Measurements from ENCODE around the gene DNAH2. TPM values are rescaled to one million over a fixed set of nuclear protein-coding genes. Genes with fewer than 3 reads are reported as not detected.

Gene DNAH2
- total and polyA plus RNA-seq, 9 of the 15 experiments (the other 6 are each of a cell fraction or from before 2014, with no cell fraction given): 0.03 TPM; not detected in 8

DNA sequence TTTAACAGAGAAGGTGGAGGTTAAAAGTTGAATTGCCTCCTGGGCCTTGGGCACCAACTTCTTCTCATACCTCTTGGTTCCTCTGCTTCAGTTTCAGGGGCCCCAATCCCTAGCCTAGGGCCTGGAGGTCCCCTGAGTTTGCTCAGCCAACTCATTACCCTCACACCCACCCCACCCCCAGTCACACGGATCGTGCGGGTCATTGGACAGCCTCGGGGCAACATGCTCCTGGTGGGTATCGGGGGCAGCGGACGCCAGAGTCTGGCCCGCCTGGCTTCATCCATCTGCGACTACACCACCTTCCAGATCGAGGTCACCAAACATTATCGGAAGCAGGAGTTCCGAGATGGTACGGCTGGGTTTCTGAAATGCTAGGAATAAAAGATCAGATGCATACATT, 80.4 kb downstream of the DNAH2 start:
- no peak overlapping the region for H3K9ac ChIP-seq (ENCODE audit: insufficient read depth in 1 of 2, low read depth in 2 of 2, low read length in 2 of 2)
- H4K20me1 ChIP-seq (replicated peaks; ENCODE audit: control insufficient read depth, insufficient read depth, low read length): no peaks in the 10 kb centered on the region
- ChIA-PET POLR2A (interaction anchor here (0.6 kb wide), 1 partner anchor 498 kb away, joined by 3 read pairs; no protein-coding TSS in a partner anchor), CTCF (ENCODE audit: low intra/inter-chr PET ratio) (no interaction called here)
- DNase-seq (ENCODE audit: extremely low read depth in 1 of 4, low spot score in 3 of 4) (no peak), FAIRE-seq (no peak), ATAC-seq (no peak)
- H3K79me2 ChIP-seq (ENCODE audit: control insufficient read depth, insufficient read depth, low read length): no peaks in the 10 kb centered on the region
- H3K27me3 ChIP-seq (ENCODE audit: control insufficient read depth in 2 of 2, insufficient read depth in 2 of 2, low read length in 2 of 2): peaks cover 25 to 65% of the 10 kb centered on the region in 2 experiments
- no peaks in the 10 kb centered on the region; a peak in 1 of 5 replicates for H3K4me1 ChIP-seq (replicated peaks in 1 of 2; ENCODE audit: control insufficient read depth in 2 of 2, insufficient read depth in 2 of 2, low read length in 2 of 2)
- 2% methylated on average over 11 of the region's 13 CpGs for WGBS (ENCODE audit: insufficient coverage, low coverage, missing lambda C conversion rate)
- no peak for TF ChIP-seq NFIX (CRISPR knock-in tag; IDR thresholded peaks at IDR 0.05; ENCODE audit: low read depth)
- TF ChIP-seq ZFPM2 (CRISPR knock-in tag; IDR thresholded peaks at IDR 0.05): no peak
- TF ChIP-seq ZNF239 (CRISPR knock-in tag; IDR thresholded peaks at IDR 0.05): no peak
- no peak for TF ChIP-seq MCM5 (IDR thresholded peaks at IDR 0.05; ENCODE audit: low read depth)
- no peak for TF ChIP-seq U2AF1 (optimal IDR thresholded peaks at IDR 0.05; ENCODE audit: low read depth, low read length)
- no peak for TF ChIP-seq ZNF699 (CRISPR knock-in tag; IDR thresholded peaks at IDR 0.05; ENCODE audit: insufficient replicate concordance)
- no peak for TF ChIP-seq ZNF785 (CRISPR knock-in tag; IDR thresholded peaks at IDR 0.05)
- no peak for TF ChIP-seq RERE (CRISPR knock-in tag; IDR thresholded peaks at IDR 0.05; ENCODE audit: borderline replicate concordance)
- no peak for TF ChIP-seq DNMT1 (IDR thresholded peaks at IDR 0.05)
- TF ChIP-seq FOXK2 (conservative IDR thresholded peaks at IDR 0.05 in 1 of 2, IDR thresholded peaks at IDR 0.05 in 1 of 2; ENCODE audit: low read depth in 2 of 2): no peak
- TF ChIP-seq COPS2 (conservative IDR thresholded peaks at IDR 0.05): no peak
- no peak for TF ChIP-seq VEZF1 (CRISPR knock-in tag; IDR thresholded peaks at IDR 0.05)
- no peaks in the 10 kb centered on the region for H3K9me1 ChIP-seq (ENCODE audit: control insufficient read depth, insufficient read depth, low read length)
- no peak overlapping the region for H3K4me3 ChIP-seq
- H2AFZ ChIP-seq (ENCODE audit: low read depth, low read length): no peak overlapping the region
- no peaks in the 10 kb centered on the region for H3K9me3 ChIP-seq (replicated peaks; ENCODE audit: control insufficient read depth, insufficient read depth, low read depth, low read length)
- no peak overlapping the region for H3K27ac ChIP-seq (ENCODE audit: extremely low read depth, low read depth, low read length)
- in situ Hi-C loops (cut with MboI) (no loop called here), intact Hi-C loops (cut with micrococcal nuclease) (no loop called here)
- no peaks in the 10 kb centered on the region for H3K36me3 ChIP-seq (ENCODE audit: control insufficient read depth, insufficient read depth, low read length)
- BruUV-seq (replicated peaks): no TSS peak
- H3K4me2 ChIP-seq (ENCODE audit: insufficient read depth, low read length): no peak overlapping the region

All from K562 (cell line).